Limb (tissue), 2 donors: Measurements from ENCODE around the gene ADGRV1.
"Not testable (repeated sequence)": the region's sequence is repeated elsewhere in the genome, so short reads cannot be mapped to it uniquely, and the experiment has no call there.

ENCODE experiments used
- DNase-seq, 2 donors: peaks; one replicate each; pipeline ENCODE4 v3.0.0-alpha.2; 2016; ENCODE audit errors: extremely low spot score in 2 of 2

The ADGRV1 gene

GRCh38 chr5:90598293-90598692 lies 39.7 kb downstream of the ADGRV1 start:
- DNase-seq: no peak

- DNase-seq: not testable (repeated sequence)
Measured at GRCh38 chr5:90600307-90600706, 41.7 kb downstream of the ADGRV1 start.

GRCh38 chr5:90601468-90601867 lies 42.9 kb downstream of the ADGRV1 start:
- DNase-seq: no peak

GRCh38 chr5:90602681-90603080 lies 44.1 kb downstream of the ADGRV1 start:
- DNase-seq: no peak

GRCh38 chr5:90606539-90606938 lies 47.9 kb downstream of the ADGRV1 start:
- DNase-seq: no peak

- no peak for DNase-seq
Measured at GRCh38 chr5:90612919-90613318, 54.3 kb downstream of the ADGRV1 start.

- no peak for DNase-seq
Measured at GRCh38 chr5:90613459-90613858, 54.9 kb downstream of the ADGRV1 start.

GRCh38 chr5:90613918-90614504 lies 55.4 kb downstream of the ADGRV1 start:
- no peak for DNase-seq

- DNase-seq: no peak
Measured at GRCh38 chr5:90615355-90615754, 56.8 kb downstream of the ADGRV1 start.

GRCh38 chr5:90618071-90618470 lies 59.5 kb downstream of the ADGRV1 start:
- DNase-seq: no peak

- DNase-seq: not testable (repeated sequence)
Measured at GRCh38 chr5:90619762-90620161, 61.2 kb downstream of the ADGRV1 start.

- DNase-seq: no peak
Measured at GRCh38 chr5:90621848-90622247, 63.3 kb downstream of the ADGRV1 start.

- DNase-seq: no peak
Measured at GRCh38 chr5:90626493-90626892, 67.9 kb downstream of the ADGRV1 start.

- DNase-seq: no peak
Measured at GRCh38 chr5:90628492-90628891, 69.9 kb downstream of the ADGRV1 start.

GRCh38 chr5:90632791-90633190 lies 74.2 kb downstream of the ADGRV1 start:
- DNase-seq: no peak

GRCh38 chr5:90636948-90637347 lies 78.4 kb downstream of the ADGRV1 start:
- DNase-seq: no peak

- no peak for DNase-seq
Measured at GRCh38 chr5:90637731-90638130, 79.1 kb downstream of the ADGRV1 start.

- no peak for DNase-seq
Measured at GRCh38 chr5:90638878-90639277, 80.3 kb downstream of the ADGRV1 start.

GRCh38 chr5:90640484-90641059 lies 82.0 kb downstream of the ADGRV1 start:
- peak in 1 of 2 donors; percentile 32 for DNase-seq

GRCh38 chr5:90641528-90641927 lies 82.9 kb downstream of the ADGRV1 start:
- DNase-seq: no peak

- DNase-seq: no peak
Measured at GRCh38 chr5:90642706-90643229, 84.2 kb downstream of the ADGRV1 start.

- no peak for DNase-seq
Measured at GRCh38 chr5:90644132-90644531, 85.5 kb downstream of the ADGRV1 start.

GRCh38 chr5:90645024-90645610 lies 86.5 kb downstream of the ADGRV1 start:
- DNase-seq: no peak
